ENCODE results near the gene PRUNE1. TPM values are rescaled to one million over a fixed set of nuclear protein-coding genes. Genes with fewer than 3 reads are reported as not detected.

The PRUNE1 gene
- total RNA-seq, 4 donors from 2014 or later, result 66.0 to 79.0 (median 76.3) TPM

DNA sequence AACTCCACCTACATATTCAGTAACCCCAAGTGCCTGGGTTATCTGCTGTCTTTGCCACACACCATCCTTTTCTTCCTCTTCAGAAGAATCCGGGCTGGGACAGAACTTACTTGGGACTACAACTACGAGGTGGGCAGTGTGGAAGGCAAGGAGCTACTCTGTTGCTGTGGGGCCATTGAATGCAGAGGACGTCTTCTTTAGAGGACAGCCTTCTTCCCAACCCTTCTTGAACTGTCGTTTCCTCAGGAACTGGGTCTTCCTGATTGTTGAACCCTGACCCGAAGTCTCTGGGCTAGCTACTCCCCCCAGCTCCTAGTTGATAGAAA, 44.1 kb upstream of the PRUNE1 start:
- intact Hi-C loops (cut with DNase I), result no loop called here
- Histone ChIP-seq H3K27me3 (no peaks in the 10 kb centered on the region), H3K4me3 (replicated peaks in 1 of 3) (no peak overlapping the region), H3K4me1 (no peaks in the 10 kb centered on the region), H3K27ac (no peak overlapping the region), H3K9me3 (no peaks in the 10 kb centered on the region), H3K36me3 (peaks cover 86 to 95% of the 10 kb centered on the region in 2 donors)
- WGBS, 2 donors, result 72 to 87% methylated on average over 5 of the region's 5 CpGs
- no peak for DNase-seq
- TF ChIP-seq POLR2A (IDR thresholded peaks at IDR 0.05), result no peak

- Histone ChIP-seq H3K27ac (no peak overlapping the region), H3K9me3 (no peaks in the 10 kb centered on the region), H3K4me3 (replicated peaks in 1 of 3) (no peak overlapping the region), H3K36me3 (peaks cover 71 to 82% of the 10 kb centered on the region in 2 donors), H3K4me1 (peaks cover 4 to 12% of the 10 kb centered on the region in 2 donors), H3K27me3 (no peaks in the 10 kb centered on the region)
- intact Hi-C loops (cut with DNase I), result no loop called here
- 93 to 97% methylated on average over 4 of the region's 4 CpGs for WGBS, 2 donors
- no peak for TF ChIP-seq CTCF (IDR thresholded peaks at IDR 0.05)
- TF ChIP-seq POLR2A (IDR thresholded peaks at IDR 0.05), result no peak
- DNase-seq, result no peak
Observed at GRCh38 chr1:150965605-150966004, 42.6 kb upstream of the PRUNE1 start.

DNA sequence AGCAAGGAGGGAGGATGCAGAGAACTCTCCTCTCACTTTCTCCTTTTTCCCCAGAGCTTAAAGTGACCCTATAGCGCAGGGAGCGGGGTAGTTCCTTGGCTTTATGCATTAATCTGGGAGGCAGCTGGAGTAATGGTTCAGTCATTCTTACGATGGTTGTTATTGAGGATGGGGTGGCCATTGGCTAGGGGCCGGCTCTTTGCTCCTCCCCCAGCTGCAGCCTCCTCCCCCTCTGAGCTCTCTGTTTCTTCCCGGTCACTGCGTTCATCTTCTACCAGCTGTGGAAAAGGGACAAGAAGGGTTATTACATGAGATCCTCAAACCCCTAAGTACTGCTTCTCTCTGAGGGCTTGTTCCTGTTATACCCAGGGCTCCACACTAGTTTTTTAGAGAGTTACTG, 42.2 kb upstream of the PRUNE1 start:
- Histone ChIP-seq H3K4me1 (peaks cover 8 to 16% of the 10 kb centered on the region in 2 donors), H3K36me3 (peaks cover 67 to 78% of the 10 kb centered on the region in 2 donors), H3K27ac (no peak overlapping the region), H3K27me3 (no peaks in the 10 kb centered on the region), H3K9me3 (no peaks in the 10 kb centered on the region), H3K4me3 (replicated peaks in 1 of 3) (no peak overlapping the region)
- intact Hi-C loops (cut with DNase I), result no loop called here
- DNase-seq, result no peak
- TF ChIP-seq CTCF (IDR thresholded peaks at IDR 0.05) (no peak), POLR2A (IDR thresholded peaks at IDR 0.05) (no peak)
- WGBS, 2 donors, result 75 to 81% methylated on average over 6 of the region's 6 CpGs

- Histone ChIP-seq H3K9me3 (no peaks in the 10 kb centered on the region), H3K36me3 (peaks cover 57 to 60% of the 10 kb centered on the region in 2 donors), H3K27ac (peak overlapping the region in 1 of 3 donors; percentile 3), H3K4me3 (replicated peaks in 1 of 3) (no peak overlapping the region), H3K27me3 (no peaks in the 10 kb centered on the region), H3K4me1 (peaks cover 26 to 35% of the 10 kb centered on the region in 2 donors)
- WGBS, 2 donors, result 94 to 97% methylated on average over 13 of the region's 13 CpGs
- DNase-seq, result no peak
- intact Hi-C loops (cut with DNase I), result no loop called here
- TF ChIP-seq POLR2A (IDR thresholded peaks at IDR 0.05), result no peak
- TF ChIP-seq CTCF (IDR thresholded peaks at IDR 0.05), result no peak
Observed at GRCh38 chr1:150967936-150968335, 40.3 kb upstream of the PRUNE1 start.

- 94 to 99% methylated on average over 4 of the region's 4 CpGs for WGBS, 2 donors
- peaks cover 54 to 55% of the 10 kb centered on the region in 2 donors for H3K36me3 ChIP-seq
Observed at GRCh38 chr1:150968491-150968890, 39.8 kb upstream of the PRUNE1 start.

More at GRCh38 chr1:150968491-150968890, 39.8 kb upstream of the PRUNE1 start:
- Histone ChIP-seq H3K9me3 (no peaks in the 10 kb centered on the region), H3K4me3 (replicated peaks in 1 of 3) (no peak overlapping the region), H3K27me3 (no peaks in the 10 kb centered on the region), H3K27ac (peak overlapping the region in 1 of 3 donors; percentile 3), H3K4me1 (peaks cover 31 to 35% of the 10 kb centered on the region in 2 donors)
- intact Hi-C loops (cut with DNase I), result no loop called here
- no peak for DNase-seq
- TF ChIP-seq CTCF (IDR thresholded peaks at IDR 0.05) (no peak), POLR2A (IDR thresholded peaks at IDR 0.05) (no peak)

Data from thyroid gland (tissue), 4 donors.